Measurements from ENCODE around the gene ST8SIA5. TPM values are rescaled to one million over a fixed set of nuclear protein-coding genes. Genes with fewer than 3 reads are reported as not detected.
A peak's percentile ranks its signal among the peaks of the same experiment; 100 is the strongest.

ST8SIA5 gene
- total and polyA plus RNA-seq, 2 donors (not counting 3 experiments of a cell fraction or from before 2014, with no cell fraction given) = 0.25 to 0.62 TPM

- ChIA-PET POLR2A (no interaction called here), CTCF (interaction anchor here (0.7 to 3.1 kb wide), 9 partner anchors 16 to 550 kb away, joined by 3 to 20 read pairs (median 4); partner anchors contain the start of gene LOXHD1)
- dilution Hi-C loops (cut with MboI; ENCODE audit: extremely low pct_ligation_motif_present, low sequenced_read_pairs) (no loop called here), intact Hi-C loops (cut with micrococcal nuclease) (loop anchor here (1.0 kb wide), 1 partner anchor 450 kb away; no protein-coding TSS in a partner anchor)
- Histone ChIP-seq H3K9me3 (replicated peaks; ENCODE audit: control insufficient read depth, insufficient read depth, low read length) (no peaks in the 10 kb centered on the region), H3K27me3 (ENCODE audit: control insufficient read depth in 2 of 2, insufficient read depth in 2 of 2, low read length in 2 of 2) (no peaks in the 10 kb centered on the region), H3K79me2 (ENCODE audit: control insufficient read depth, insufficient read depth, low read length) (no peaks in the 10 kb centered on the region), H3K4me2 (ENCODE audit: insufficient read depth, low read length) (no peak overlapping the region), H3K4me3 (replicated peaks in 1 of 3; ENCODE audit: insufficient read depth in 1 of 3, low read depth in 1 of 3, low read length in 3 of 3) (no peak overlapping the region), H3K27ac (ENCODE audit: insufficient read depth, low read depth, low read length) (no peak overlapping the region), H2AFZ (ENCODE audit: low read depth, low read length) (peak overlapping the region; percentile 57), H4K20me1 (replicated peaks; ENCODE audit: control insufficient read depth, extremely low read depth, insufficient read depth, low read length) (no peaks in the 10 kb centered on the region), H3K4me1 (ENCODE audit: control insufficient read depth, extremely low read depth, insufficient read depth, low read length) (peaks cover 7% of the 10 kb centered on the region), H3K9ac (replicated peaks; ENCODE audit: extremely low read depth, insufficient read depth, low read length) (no peak overlapping the region), H3K36me3 (ENCODE audit: control insufficient read depth in 2 of 2, extremely low read depth in 1 of 2, insufficient read depth in 2 of 2, low read length in 2 of 2) (no peaks in the 10 kb centered on the region), H3K9me1 (replicated peaks; ENCODE audit: control insufficient read depth, extremely low read depth, insufficient read depth, low read length) (no peaks in the 10 kb centered on the region)
- DNase-seq (ENCODE audit: low read depth, low spot score) (no peak), FAIRE-seq (no peak)
- no peak for TF ChIP-seq POLR2AphosphoS5 (IDR thresholded peaks at IDR 0.05; ENCODE audit: insufficient read depth, low read depth, low read length)
- no peak for TF ChIP-seq JUN (IDR thresholded peaks at IDR 0.05; ENCODE audit: borderline replicate concordance, insufficient read depth, insufficient read length, low read depth)
- no peak for TF ChIP-seq MAX (IDR thresholded peaks at IDR 0.05; ENCODE audit: insufficient read depth, insufficient read length)
- TF ChIP-seq FOS (IDR thresholded peaks at IDR 0.05; ENCODE audit: borderline replicate concordance, insufficient read depth, low read length) = no peak
- TF ChIP-seq EZH2 (IDR thresholded peaks at IDR 0.05; ENCODE audit: borderline replicate concordance, low read depth, low read length, severe bottlenecking) = no peak
- TF ChIP-seq MYC (IDR thresholded peaks at IDR 0.05; ENCODE audit: low read depth, low read length) = no peak
- TF ChIP-seq CTCF (IDR thresholded peaks at IDR 0.05; ENCODE audit: extremely low read depth in 1 of 2, insufficient read depth in 1 of 2, low read depth in 1 of 2, low read length in 2 of 2) = no peak
- no peak for TF ChIP-seq POLR2A (IDR thresholded peaks at IDR 0.05; ENCODE audit: low read depth, low read length)
- no peak for TF ChIP-seq GATA2 (IDR thresholded peaks at IDR 0.05; ENCODE audit: insufficient read depth, insufficient read length, low read depth, low read length)
- no TSS peak for BruUV-seq (replicated peaks)
These were observed 133.9 kb downstream of the ST8SIA5 start for GRCh38 chr18:46622999-46623398.

Measured in endothelial cell of umbilical vein (primary cell).